Measurements from ENCODE around the gene SLC25A46.
"Not testable (repeated sequence)": the region's sequence is repeated elsewhere in the genome, so short reads cannot be mapped to it uniquely, and the experiment has no call there.

SLC25A46 gene

DNA sequence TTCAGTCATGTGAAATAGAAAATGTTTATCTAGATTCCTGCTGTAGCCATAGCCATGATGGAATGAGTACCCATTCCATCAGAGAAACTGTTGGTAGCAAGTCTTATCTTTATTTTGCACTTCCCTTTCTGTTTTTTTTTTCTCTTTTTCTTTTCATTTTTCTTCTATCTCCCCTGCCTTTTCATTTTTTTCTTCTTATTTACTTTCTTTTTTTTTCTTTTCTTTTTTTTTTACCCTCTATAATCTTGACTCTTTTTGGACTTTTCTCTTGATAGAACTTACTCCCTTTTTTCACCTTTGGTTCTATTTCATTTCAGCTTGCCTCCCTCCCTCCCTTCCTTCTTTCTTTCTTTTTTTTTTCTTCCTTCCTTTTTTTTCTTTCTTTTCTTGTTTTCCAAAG lies 15.4 kb downstream of the SLC25A46 start:
- H3K4me3 ChIP-seq (ENCODE audit: low read depth, low read length): no peak overlapping the region

- no peak overlapping the region for H3K4me3 ChIP-seq (ENCODE audit: low read depth, low read length)
These were observed 18.4 kb downstream of the SLC25A46 start for GRCh38 chr5:110757118-110757729.

- H3K4me3 ChIP-seq (ENCODE audit: low read depth, low read length): no peak overlapping the region
These were observed 21.4 kb downstream of the SLC25A46 start for GRCh38 chr5:110760158-110760557.

- H3K4me3 ChIP-seq (ENCODE audit: low read depth, low read length): no peak overlapping the region
These were observed 29.5 kb downstream of the SLC25A46 start for GRCh38 chr5:110768138-110768860.

DNA sequence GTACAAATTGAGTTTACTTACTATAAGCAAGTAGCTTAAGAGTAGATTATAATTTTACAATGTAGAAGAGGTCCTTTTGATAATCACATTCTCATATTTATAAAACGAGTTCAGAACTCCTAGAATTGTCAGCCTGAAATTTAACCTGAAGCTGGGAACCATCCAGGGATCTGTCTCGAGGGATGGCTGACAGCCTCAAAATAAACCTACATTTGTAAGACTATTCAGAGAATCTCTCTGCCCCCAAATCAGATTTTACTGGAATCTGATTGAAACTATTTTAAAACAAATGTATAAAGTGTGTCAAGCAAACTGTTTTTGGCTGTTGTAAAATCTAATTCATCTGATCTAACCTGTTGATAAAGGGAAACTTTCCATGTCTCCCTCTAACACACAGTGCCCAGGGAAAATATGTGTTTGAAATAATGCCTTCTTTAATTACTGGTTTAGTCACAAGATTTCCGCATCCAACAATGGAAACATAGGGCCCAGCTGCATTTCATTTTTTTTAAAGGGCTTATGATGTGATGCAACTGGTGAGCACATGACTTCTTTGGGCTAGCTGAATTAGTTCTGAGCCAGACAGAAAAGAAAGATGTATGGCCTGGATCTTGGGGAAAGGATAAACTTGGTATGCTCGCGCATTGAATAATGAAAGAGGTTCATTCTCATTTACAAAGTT lies 30.3 kb downstream of the SLC25A46 start:
- H3K4me3 ChIP-seq (ENCODE audit: low read depth, low read length): no peak overlapping the region

DNA sequence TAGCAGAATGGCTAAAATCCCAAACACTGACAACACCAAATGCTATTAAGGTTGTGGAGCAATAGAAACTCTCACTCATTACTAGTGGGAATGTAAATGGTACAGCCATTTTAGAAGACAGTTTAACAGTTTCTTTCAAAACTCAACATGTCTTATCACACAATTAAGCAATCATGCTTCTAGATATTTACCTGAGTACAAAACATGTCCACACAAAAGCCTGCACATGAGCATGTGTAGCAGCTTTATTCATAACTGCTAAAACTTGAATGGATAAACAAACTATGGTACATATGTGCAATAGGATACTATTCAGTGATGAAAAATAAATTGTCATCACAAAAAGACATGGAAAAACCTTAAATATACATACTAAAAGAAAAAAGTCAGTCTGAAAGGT lies 31.5 kb downstream of the SLC25A46 start:
- no peak overlapping the region for H3K4me3 ChIP-seq (ENCODE audit: low read depth, low read length)

GRCh38 chr5:110784901-110785300 lies 46.1 kb downstream of the SLC25A46 start:
- no peak overlapping the region for H3K4me3 ChIP-seq (ENCODE audit: low read depth, low read length)

DNA sequence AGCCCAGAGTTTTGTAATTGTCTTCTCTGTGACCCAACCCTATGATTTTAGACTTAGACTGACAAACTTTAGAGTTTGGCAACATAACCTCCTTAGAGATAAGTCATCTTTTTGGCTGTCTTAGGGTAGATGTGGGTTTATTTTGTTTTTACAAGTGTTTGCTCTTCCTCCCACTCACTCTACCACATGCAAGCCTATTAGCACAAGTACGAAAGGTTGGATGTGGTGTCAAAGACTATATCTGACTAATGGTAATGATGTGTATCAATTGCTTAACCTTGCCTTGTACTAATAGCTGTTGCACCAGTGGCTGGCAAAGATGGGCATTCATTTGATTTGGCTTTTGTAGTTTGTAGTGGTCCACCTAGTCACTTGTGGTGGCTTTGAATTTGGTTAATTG lies 46.5 kb downstream of the SLC25A46 start:
- H3K4me3 ChIP-seq (ENCODE audit: low read depth, low read length): no peak overlapping the region

DNA sequence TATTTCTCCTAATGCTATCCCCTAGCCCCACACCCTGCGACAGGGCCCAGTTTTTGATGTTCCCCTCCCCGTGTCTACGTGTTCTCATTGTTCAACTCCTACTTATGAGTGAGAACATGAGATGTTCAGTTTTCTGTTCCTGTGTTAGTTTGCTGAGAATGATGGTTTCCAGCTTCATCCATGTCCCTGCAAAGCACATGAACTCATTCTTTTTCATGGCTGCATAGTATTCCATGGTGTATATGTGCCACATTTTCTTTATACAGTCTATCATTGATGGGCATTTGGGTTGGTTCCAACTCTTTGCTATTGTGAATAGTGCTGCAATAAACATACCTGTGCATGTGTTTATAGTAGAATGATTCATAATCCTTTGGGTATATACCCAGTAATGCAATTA lies 49.2 kb downstream of the SLC25A46 start:
- H3K4me3 ChIP-seq (ENCODE audit: low read depth, low read length): not testable (repeated sequence)

DNA sequence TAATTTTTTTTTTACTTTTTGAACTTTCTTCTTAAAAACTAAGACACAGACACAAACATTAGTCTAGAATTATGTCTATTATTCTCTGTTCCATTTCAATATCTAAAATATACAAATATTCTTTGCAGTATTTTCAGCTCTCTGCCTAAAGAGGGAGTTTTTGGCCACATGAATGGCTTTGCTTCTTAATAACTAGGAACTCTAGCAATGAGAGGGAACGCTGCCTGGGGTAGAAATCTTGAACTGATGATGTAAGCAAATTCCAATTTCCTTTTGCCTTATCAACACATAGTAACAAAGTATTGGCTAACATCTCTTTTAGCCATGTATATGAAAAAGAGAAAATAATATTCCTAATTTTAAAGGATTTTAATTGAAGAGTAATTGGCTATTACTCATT lies 51.9 kb downstream of the SLC25A46 start:
- no peak overlapping the region for H3K4me3 ChIP-seq (ENCODE audit: low read depth, low read length)

- no peak overlapping the region for H3K4me3 ChIP-seq (ENCODE audit: low read depth, low read length)
These were observed 64.2 kb downstream of the SLC25A46 start for GRCh38 chr5:110802998-110803397.

DNA sequence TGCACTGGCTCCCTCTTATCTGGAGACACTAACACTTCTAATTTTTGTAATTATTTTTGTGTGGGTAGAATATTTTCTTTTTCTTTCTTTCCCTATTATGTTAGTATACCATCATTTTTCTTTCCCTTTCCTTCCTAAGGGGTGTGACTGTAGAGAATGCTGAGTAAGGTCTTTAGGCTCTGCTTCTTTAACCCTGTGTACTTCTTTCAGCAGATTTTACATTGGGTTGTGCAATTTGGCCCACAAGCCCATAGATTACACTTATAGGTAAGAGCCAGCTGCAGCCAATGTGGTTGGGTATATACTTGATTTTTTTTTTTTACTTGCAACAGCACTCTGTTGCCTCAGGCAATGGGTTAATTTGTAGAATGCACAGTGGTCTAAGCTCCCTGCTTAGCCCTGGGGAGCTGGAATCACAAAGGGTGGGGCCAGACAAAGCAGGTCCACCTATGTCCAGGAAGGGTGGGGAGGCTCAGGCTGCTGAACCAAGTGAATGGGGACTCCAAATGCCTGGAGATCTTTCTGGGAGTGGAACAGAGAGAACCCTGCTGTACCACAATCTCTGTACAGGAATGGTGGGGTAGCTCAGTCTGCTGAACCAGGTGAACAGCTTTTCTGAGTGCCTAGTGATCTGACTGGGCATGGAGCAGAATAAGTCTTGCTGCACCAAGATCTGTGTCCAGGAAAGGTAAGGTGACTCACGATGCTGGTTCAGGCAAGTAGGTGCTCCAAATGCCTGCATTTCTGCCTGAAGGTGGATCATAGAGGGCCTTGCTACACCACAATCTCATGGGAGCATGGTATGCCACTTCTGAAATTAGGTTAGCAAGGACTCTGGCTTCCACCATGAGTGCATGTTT lies 64.9 kb downstream of the SLC25A46 start:
- no peak overlapping the region for H3K4me3 ChIP-seq (ENCODE audit: low read depth, low read length)

GRCh38 chr5:110807169-110807568 lies 68.4 kb downstream of the SLC25A46 start:
- no peak overlapping the region for H3K4me3 ChIP-seq (ENCODE audit: low read depth, low read length)

DNA sequence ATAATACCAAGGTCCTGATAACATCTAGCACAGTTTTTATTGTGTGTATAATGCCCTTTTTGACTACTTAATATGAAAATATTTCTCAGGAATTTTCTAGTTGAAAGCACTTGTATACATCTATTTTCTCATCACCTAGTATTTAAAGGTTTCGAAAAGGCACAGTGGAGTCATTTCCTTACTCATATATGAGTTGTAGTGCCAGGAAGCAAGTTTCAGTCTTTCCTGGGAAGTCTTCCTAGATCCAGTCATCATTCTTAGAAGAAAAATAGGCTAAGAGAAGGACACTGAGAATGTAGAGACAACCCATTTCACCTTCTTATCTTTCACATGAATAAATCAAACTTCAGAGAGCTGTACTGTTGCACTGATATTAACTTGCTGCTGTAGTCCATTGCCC lies 70.2 kb downstream of the SLC25A46 start:
- no peak overlapping the region for H3K4me3 ChIP-seq (ENCODE audit: low read depth, low read length)

Measured in iPS-11a (cell line).